HG03060 (cell line): Measurements from ENCODE around the gene TSPAN32.
"Not testable (repeated sequence)": the region's sequence is repeated elsewhere in the genome, so short reads cannot be mapped to it uniquely, and the experiment has no call there.

Source experiments
- ATAC-seq: cut with Tn5 transposase; IDR thresholded peaks from one replicate; pipeline ENCODE4 v1.9.1; 2021; ENCODE audit warnings: low read depth, moderate number of reproducible peaks; ENCODE audit not compliant: unreplicated experiment

The TSPAN32 gene

DNA sequence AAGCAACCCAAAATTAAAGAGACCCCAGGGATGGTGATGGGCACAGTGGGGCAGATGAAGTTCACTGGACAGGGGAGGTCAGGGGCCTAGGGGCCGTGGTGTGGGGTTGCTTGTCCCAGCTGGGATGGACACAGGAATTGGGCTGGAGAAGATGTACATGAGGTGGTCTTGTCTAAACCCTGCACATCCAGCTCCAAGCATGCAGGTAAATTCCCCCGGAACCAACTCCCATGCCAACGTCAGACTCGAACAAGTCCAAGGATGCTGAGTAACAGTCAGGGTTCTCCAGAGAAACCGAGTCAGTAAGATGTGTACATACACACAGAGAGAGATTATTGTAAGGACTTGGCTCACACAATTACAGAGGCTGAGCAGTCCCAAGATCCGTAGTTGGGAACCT is 28.9 kb downstream of the TSPAN32 start:
- no peak for ATAC-seq

DNA sequence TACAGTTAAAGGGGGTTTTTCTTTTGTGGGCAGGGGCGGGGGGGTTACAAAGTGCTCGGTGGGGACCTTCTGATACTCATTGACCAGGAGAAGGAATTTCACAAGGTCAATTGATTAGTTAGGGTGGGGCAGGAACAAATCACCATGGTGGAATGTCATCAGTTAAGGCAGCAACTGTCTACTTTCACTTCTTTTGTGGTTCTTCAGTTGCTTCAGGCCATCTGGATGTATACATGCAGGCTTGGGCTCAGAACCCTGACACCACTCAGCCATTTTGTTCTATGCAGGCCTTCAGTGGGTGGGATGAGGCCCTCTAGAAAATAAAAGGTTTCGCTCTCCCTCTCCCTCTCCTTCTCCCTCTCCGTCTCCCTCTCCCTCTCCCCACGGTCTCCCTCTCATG is 29.6 kb downstream of the TSPAN32 start:
- no peak for ATAC-seq

DNA sequence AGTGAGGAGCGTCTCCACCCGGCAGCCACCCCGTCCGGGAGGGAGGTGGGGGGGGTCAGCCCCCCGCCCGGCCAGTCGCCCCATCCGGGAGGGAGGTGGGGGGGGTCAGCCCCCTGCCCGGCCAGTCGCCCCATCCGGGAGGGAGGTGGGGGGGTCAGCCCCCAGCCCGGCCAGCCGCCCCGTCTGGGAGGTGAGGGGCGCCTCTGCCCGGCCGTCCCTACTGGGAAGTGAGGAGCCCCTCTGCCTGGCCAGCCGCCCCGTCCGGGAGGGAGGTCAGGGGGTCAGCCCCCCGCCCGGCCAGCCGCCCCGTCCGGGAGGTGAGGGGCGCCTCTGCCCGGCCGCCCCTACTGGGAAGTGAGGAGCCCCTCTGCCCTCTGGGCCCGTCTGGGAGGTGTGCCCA is 30.8 kb downstream of the TSPAN32 start:
- not testable (repeated sequence) for ATAC-seq

DNA sequence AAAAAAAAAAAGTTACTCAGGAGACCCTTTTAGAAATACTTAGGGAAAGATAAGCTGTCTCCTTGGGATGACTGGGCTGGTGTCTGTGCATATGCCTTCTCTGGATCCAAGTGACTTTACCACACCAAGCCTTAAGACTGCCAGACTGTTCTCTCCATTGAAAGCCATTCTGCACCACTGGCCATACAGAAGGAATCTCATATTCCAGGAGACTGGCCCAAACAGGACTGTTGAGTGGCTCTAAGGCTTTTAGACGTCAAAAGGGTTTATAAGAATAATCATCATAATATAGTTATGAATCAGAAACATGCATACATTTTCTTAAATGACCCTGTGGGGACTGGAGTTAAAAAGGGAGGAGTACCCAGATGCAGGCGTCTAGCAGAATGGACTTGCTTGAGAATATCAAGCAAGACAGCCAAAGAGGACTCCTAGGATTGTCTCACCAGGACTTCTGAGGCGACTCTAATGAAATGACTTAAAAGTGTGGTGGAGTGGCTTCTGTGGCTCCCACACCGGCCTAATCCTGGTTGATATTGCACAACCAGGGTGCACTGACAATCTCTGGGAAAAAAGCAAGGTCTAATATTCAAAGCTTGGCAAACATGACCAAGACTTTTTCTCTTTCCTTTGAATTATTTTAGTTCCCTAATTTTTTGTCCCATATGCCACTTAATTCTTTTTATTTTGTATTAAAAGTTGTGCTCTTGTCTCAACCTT is 31.8 kb downstream of the TSPAN32 start:
- ATAC-seq = not testable (repeated sequence)

DNA sequence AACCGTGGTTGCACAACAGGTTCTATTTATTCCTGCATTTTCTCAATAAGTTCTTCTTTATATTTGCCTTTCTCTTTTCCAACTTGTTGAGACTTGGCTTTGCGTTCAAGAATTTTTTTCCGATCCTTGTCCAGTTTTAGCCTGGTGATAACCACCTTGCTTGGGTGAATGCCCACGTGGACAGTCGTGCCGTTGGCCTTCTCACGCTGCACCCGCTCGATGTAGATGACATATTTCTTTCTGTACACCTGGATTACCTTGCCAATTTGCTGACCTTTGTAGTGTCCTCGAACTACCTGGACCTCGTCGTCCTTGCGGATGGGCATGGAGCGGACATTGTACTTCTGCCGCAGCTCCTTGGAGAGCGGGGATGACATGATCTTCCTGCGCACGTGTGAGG is 33.5 kb downstream of the TSPAN32 start:
- ATAC-seq = not testable (repeated sequence)

DNA sequence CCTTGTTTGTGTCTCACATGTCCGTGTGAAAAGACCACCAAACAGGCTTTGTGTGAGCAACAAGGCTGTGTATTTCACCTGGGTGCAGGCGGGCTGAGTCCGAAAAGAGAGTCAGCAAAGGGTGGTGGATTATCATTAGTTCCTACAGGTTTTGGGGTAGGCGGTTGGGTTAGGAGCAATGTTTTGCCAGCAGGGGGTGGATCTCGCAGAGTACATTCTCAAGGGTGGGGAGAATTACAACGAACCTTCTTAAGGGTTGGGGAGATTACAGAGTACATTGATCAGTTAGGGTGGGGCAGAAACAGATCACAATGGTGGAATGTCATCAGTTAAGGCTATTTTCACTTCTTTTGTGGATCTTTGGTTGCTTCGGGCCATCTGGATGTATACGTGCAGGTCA is 36.9 kb downstream of the TSPAN32 start:
- ATAC-seq = not testable (repeated sequence)

DNA sequence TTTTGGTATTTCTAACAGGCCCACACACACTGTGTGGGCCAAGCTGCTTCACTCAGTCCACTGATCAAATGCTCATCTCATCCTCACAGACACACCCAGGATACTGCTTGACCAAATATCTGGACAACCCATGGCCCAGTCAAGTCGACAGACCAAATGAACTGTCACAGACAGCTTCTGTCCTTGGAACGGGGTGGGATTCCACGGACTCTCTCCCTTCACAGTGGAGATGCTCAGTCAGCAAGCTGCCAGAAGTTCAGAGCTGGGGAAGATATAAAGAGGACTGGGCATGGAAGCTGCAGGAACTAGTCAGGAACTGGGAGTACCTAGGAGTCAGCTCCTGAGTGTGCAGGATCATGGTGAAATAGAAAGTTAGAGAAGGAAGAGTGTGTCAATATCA is 40.7 kb downstream of the TSPAN32 start:
- no peak for ATAC-seq

DNA sequence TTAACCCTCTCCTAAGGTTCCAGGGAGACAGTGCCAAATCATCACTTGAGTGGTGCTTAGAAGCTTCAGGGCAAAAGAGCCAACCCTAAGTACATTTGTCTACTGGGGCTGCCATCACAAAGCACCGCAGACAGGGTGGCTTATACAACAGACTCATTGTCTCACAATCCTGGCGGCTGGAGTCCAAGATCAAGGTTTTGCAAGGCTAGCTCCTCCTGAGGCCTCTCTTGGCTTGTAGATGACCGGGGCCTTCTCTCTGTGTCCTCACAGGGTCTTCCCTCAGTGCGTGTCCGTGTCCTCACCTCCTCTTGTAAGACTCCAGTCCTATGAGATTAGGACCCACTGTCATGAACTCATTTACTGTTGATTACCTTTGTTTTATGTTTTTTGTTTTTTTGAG is 41.2 kb downstream of the TSPAN32 start:
- no peak for ATAC-seq

DNA sequence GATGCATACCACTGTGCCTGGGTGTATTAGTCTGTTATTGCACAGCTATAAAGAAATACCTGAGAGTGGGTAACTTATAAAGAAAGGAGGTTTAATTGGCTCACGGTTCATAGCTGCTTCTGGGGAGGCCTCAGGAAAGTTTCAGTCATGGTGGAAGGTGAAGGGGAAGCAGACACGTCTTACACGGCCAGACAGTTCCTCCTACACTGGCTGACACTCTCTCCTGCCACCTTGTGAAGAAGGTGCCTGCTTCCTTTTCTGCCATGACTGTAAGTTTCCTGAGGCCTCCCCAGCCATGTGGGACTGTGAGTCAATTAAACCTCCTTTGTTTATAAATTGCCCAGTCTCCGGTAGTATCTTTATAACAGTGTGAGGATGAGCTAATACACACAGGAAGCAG is 41.7 kb downstream of the TSPAN32 start:
- no peak for ATAC-seq

DNA sequence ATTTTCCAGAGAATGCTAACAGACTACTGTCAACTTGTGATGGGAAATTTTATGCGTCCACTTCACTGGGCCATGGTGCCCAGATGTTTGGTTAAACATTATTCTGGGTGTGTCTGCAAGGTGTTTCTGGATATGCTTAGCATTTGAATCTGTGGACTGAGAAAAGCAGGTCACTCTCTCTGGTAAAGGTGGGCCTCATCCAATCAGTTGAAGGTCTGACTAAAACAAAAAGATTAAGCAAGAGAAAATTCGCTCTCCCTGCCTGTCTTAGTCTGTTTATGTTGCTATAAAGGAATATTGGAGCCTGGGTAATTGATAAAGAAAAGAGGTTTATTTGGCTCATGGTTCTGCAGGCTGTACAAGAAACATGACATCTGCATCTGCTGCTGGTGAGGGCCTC is 43.2 kb downstream of the TSPAN32 start:
- no peak for ATAC-seq

DNA sequence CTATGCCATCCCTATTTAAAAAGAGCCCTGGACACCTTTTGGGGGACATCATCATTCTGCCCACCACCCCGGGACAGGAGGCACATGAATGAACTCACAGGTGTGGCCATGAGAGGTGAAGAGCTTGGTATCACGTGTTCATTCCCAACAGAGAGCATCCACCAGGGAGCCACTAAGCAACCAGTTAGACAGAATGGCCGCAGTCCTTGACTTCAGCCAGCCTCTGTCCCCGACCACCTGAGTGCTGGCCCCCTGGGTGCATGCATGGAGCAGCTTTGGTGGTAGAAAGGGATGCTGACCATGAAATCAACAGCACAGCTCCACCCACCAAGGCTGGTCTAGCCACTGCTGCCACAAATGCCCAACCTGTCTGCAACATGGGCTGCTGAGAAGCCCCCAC is 44.2 kb downstream of the TSPAN32 start:
- no peak for ATAC-seq

DNA sequence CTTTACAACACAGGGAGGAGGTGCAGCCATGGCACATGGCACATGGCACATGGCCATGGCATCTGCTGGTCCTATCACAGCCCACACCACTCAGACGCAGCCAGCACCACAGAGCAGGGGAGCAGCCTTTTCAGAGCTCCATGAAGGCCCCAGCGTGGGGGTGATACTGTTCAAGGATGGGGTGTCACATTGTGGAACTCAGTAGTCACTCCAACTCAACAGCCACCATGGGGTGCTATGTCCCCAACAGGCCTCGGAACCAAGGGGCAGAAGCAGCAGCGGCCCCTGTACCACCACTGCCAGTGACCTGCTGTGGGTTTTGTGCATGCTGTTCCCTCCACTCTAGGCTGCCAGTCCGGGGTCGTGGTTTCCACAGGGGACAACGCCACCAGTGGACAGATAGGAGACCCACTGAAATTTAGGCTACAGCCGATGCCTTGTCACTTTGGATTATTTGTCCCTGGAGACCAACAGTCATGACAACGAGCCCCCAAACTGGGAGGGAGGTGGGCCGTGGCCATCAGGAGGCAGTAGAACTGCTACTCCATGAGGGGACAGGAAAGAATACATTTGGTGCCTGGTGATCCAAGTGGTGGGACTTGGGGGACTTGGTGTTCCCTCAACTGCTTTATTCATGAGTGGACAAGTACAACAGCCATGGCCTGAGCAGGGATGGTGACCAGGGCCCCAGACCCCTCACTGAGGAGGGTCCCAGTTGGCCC is 44.9 kb downstream of the TSPAN32 start:
- no peak for ATAC-seq

DNA sequence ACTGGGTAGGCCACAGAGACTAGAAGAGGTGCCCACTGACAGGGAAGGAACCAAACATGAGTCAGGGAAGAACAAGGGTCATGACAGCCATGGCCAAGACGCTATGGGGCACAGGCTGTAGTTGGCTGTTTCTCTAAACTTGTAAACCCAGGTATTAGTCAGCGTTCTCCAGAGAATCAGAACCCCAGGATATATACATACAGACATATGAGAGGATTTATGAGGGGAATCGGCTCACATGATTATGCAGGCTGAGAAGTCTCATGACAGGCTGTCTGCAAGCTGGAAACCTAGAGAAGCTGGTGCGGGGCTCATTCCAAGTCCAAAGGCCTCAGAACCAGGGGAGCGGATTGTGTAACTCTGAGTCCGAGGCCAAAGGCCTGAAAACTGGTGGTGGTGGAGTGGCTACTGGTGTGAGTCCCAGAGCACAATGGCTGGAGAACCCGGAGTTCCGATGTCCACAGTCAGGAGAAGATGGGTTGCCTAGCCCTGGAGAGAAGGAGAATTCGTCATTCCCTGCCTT is 45.6 kb downstream of the TSPAN32 start:
- ATAC-seq = no peak

DNA sequence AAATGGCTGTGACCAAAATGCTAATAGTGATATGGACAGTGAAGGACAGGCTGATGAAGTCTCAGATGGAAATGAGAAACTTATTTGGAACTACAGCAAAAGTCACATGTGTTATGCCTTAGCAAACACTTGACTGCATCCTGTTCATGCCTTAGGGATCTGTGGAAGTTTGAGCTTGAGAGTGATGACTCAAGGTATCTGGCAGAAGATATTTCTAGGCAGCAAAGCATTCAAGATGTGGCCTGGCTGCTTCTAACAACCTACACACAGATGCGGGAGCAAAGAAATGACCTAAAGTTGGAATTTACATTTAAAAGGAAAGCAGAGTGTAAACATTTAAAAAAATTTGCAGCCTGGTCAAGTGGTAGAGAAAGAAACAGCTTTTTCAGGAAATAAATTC is 47.2 kb downstream of the TSPAN32 start:
- ATAC-seq = no peak

DNA sequence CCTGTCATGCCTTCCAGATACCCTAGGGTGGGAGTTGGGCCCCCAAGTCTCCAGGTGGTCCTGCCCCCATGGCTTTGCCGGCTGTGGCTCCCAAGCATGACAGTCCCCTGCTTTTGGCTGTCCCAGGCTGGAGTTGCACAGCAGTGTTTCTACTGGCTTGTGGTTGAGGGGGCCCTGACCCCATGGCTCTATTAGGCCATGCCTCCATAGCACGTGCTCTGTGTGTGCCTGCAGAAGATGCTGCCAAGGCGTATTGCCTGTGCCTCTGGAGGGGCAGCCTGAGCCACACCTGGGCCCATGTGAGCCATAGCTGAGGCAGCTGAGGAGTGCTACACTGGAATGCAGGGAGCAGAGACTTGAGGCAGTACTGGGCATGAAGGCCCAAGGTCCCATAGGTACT is 49.9 kb downstream of the TSPAN32 start:
- no peak for ATAC-seq

DNA sequence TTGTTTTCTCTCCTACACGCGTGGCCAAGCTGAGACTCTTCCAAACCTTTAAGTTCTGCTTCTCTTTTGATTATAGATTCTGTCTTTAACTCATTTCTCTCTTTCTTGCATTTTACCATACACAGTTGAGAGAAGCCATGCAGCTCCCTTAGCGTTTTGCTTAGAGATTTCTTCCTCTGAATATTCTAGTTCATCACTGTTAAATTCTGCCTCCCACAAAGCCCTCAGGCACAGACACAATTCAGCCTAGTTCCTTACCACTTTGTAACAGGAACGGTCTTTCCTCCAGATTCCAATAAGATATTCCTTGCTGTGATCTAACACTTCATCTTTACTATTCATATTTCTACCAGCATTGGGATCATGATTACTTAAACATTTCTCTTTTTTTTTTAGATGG is 50.6 kb downstream of the TSPAN32 start:
- ATAC-seq = no peak

DNA sequence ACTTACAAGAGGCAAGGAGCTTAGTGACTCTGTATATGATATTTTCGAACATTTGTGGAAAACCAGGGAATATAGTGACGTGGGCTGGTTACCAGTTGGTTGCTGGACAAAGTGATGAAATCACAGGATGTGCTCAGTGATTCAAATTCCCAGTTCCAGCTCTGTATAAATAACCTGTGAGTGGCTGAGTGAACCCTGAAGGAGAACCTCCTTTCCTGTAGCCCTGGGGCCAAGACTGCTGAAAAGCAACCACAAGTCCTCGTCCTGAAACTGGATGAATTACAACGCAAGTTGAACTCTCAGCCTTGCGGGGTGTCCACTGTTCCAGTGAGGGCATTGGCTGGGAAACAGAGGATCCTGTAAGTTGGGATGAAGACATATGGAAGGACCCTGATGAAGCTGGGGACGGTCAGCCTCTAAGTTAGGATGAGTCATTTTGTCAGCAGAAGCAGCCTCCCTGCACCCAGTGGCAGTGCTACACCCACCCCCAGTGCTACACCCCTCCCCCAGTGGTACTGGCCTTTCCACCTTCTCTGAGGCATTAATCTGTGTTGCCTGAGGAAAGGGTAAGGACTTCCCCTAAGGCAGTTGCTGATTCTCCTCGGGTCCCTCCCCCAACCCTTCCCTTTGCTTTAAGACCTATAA is 53.3 kb downstream of the TSPAN32 start:
- ATAC-seq = no peak

DNA sequence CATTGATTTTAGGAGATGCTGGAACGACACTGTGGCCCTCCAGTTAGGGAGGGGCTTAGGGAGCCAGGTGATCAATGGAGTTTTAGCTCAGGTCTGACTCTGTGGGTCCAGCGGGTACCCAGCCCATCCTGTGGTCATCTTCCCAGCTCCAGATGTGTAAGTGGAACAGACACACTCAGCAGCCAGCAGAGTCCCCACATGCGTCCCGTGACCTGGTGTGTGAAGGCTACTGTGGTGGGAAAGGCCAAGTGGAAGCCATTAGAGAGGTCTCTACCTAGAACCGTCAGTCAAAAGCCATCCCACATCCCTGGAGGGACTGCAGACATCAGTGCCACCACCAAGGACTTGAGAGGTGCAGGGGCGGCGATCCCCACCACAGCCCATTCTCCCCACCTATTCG is 55.4 kb downstream of the TSPAN32 start:
- ATAC-seq = no peak

DNA sequence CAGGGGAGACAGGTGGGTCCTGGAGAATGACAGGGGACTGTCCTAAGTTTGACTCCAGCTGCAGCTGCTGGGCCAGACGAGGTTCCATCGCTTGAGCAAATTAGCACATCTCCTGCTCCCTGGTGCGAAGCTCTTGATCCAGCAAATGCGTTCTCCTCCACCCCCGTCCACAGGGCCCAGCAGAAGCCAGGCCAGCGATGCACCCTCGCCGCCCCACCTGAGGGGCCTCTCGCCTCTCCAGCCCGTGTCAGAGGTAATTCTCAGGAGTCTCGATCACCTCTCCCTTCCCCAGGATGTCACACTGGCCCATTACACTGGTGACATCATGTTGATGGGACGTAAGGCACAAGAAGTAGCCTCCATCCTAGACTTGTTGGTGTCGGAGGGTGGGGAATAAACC is 55.8 kb downstream of the TSPAN32 start:
- not testable (repeated sequence) for ATAC-seq

DNA sequence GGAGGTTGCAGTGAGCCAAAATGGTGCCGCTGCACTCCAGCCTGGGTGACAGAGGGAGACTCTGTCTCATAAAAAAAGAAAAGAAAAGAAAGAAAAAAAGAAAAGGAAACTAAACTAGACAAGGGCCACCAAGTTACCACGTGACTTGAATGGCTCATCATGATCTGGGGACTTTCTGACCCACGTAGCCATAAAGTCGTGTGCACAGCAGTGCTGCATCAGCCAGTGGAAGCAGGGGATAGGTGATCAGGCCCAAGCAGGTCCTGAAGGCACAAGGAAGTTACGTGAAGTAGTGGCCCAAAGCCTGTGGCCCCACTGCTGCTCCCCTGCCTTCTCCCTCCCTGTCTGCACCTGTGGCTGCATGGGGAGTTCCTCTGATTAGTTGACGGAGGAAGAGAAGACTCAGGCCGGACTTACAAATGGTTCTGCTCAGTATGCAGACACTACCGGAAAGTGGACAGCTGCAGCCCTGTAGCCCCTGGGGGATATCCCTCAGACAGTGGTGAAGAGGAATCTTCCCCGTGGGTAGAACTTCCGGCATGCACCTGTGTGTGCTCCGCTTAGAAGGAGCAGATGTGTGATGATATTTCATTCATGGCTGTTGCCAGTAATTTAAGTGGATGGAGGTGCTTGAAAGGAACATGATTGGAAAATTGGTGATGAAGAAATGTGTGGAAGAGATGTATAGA is 57.1 kb downstream of the TSPAN32 start:
- ATAC-seq = no peak

DNA sequence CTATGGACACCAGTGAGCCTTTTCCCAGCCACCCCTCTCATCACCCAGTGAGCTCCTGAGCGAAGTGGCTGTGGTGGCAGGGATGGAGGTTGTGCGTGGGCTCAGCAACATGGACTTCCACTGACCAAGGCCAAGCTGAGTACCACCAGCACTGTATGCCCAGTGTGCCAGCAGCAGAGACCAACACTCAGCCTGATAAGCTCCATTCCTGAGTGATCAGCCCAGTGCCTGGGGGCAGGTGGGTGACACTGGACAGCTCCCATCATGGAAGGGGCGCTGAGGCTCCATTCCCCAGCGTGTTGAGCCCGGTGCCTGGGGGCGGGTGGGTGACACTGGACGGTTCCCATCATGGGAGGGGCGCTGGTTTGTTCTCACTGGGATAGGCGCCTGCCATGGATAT is 57.7 kb downstream of the TSPAN32 start:
- ATAC-seq = no peak
